Chondrocyte (in vitro differentiated cells): Measurements from ENCODE around the gene PCGF1. TPM values are rescaled to one million over a fixed set of nuclear protein-coding genes. Genes with fewer than 3 reads are reported as not detected.

Experiments used
- DNase-seq: peaks from one replicate; pipeline ENCODE4 v3.0.0; 2021; ENCODE audit warnings: mixed read lengths, low spot score
- H3K27ac Mint-ChIP-seq: one replicate; pipeline ENCODE4 v1.8.0; 2021; ENCODE audit warnings: mild to moderate bottlenecking, moderate library complexity, mixed read lengths; ENCODE audit not compliant: unreplicated experiment
- H3K27me3 Mint-ChIP-seq: 2 replicates; pipeline ENCODE4 v1.8.0; 2021; ENCODE audit warnings: low read depth, mixed read lengths
- H3K36me3 Mint-ChIP-seq: 2 replicates; pipeline ENCODE4 v1.8.0; 2021; ENCODE audit warnings: low read depth, mixed read lengths
- H3K4me1 Mint-ChIP-seq: 2 replicates; pipeline ENCODE4 v1.8.0; 2021; ENCODE audit warnings: low read depth, mild to moderate bottlenecking, mixed read lengths
- H3K4me3 Mint-ChIP-seq: one replicate; pipeline ENCODE4 v1.8.0; 2021; ENCODE audit warnings: mild to moderate bottlenecking, moderate library complexity, mixed read lengths; ENCODE audit not compliant: unreplicated experiment
- H3K9me3 Mint-ChIP-seq: 2 replicates; pipeline ENCODE4 v1.8.0; 2021; ENCODE audit warnings: low read depth, mixed read lengths
- CTCF ChIP-seq: fragments of 200-600 bp; sonication (generic); IDR thresholded peaks from 2 replicates; pipeline ENCODE4 v1.5.0; 2021; ENCODE audit warnings: antibody characterized with exemption, mild to moderate bottlenecking, moderate library complexity
- total RNA-seq: library from RNA; stranded (reverse); gene quantifications from 3 replicates; pipeline ENCODE4 v1.2.1, GENCODE V29; 2021

The PCGF1 gene
- total RNA-seq, 1 donor from 2014 or later, result 30.7 TPM

- Mint-ChIP-seq H3K9me3 (no peaks in the 10 kb centered on the region), H3K27me3 (peaks cover 24% of the 10 kb centered on the region), H3K27ac (no peak overlapping the region), H3K36me3 (peaks cover 31% of the 10 kb centered on the region), H3K4me3 (no peak overlapping the region), H3K4me1 (peaks cover 21% of the 10 kb centered on the region)
- no peak for DNase-seq
- no peak for TF ChIP-seq CTCF
Measured at GRCh38 chr2:74495440-74495839, 12.1 kb downstream of the PCGF1 start.

GRCh38 chr2:74493546-74493945, 13.9 kb downstream of the PCGF1 start:
- peaks cover 14% of the 10 kb centered on the region for H3K27me3 Mint-ChIP-seq
- no peak for DNase-seq
- H3K27ac Mint-ChIP-seq, result no peak overlapping the region
- peaks cover 37% of the 10 kb centered on the region for H3K36me3 Mint-ChIP-seq
- no peak for TF ChIP-seq CTCF
- no peak overlapping the region for H3K4me3 Mint-ChIP-seq
- H3K9me3 Mint-ChIP-seq, result no peaks in the 10 kb centered on the region
- peaks cover 13% of the 10 kb centered on the region for H3K4me1 Mint-ChIP-seq

- H3K9me3 Mint-ChIP-seq, result no peaks in the 10 kb centered on the region
- DNase-seq, result no peak
- H3K4me1 Mint-ChIP-seq, result no peaks in the 10 kb centered on the region
- peaks cover 38% of the 10 kb centered on the region for H3K36me3 Mint-ChIP-seq
- TF ChIP-seq CTCF, result no peak
- no peak overlapping the region for H3K27ac Mint-ChIP-seq
- H3K27me3 Mint-ChIP-seq, result peaks cover 3% of the 10 kb centered on the region
- H3K4me3 Mint-ChIP-seq, result no peak overlapping the region
Measured at GRCh38 chr2:74491648-74492544, 15.6 kb downstream of the PCGF1 start.

GRCh38 chr2:74489906-74490305, 17.6 kb downstream of the PCGF1 start:
- Mint-ChIP-seq H3K27me3 (no peaks in the 10 kb centered on the region), H3K27ac (no peak overlapping the region), H3K4me3 (no peak overlapping the region), H3K4me1 (no peaks in the 10 kb centered on the region), H3K9me3 (no peaks in the 10 kb centered on the region), H3K36me3 (peaks cover 40% of the 10 kb centered on the region)
- no peak for DNase-seq
- TF ChIP-seq CTCF, result no peak

GRCh38 chr2:74488643-74489481, 18.6 kb downstream of the PCGF1 start:
- Mint-ChIP-seq H3K4me3 (no peak overlapping the region), H3K9me3 (no peaks in the 10 kb centered on the region), H3K36me3 (peaks cover 34% of the 10 kb centered on the region), H3K27me3 (no peaks in the 10 kb centered on the region), H3K27ac (no peak overlapping the region), H3K4me1 (peaks cover 4% of the 10 kb centered on the region)
- no peak for DNase-seq
- TF ChIP-seq CTCF, result no peak
